Measurements from ENCODE around the gene HIPK2. TPM values are rescaled to one million over a fixed set of nuclear protein-coding genes. Genes with fewer than 3 reads are reported as not detected.

The HIPK2 gene
- total RNA-seq, 4 donors from 2014 or later: 17.9 to 35.9 (median 22.4) TPM

- Histone ChIP-seq H3K36me3 (peaks cover 0 to 99% of the 10 kb centered on the region in 2 donors), H3K9me3 (no peaks in the 10 kb centered on the region), H3K27me3 (no peaks in the 10 kb centered on the region), H3K4me3 (no peak overlapping the region), H3K4me1 (peaks cover 0 to 13% (median 0%) of the 10 kb centered on the region in 3 donors), H3K27ac (no peak overlapping the region)
- ATAC-seq: peak; percentile 45
- no peak for TF ChIP-seq POLR2A (IDR thresholded peaks at IDR 0.05)
- 58 to 65% methylated on average over 4 of the region's 5 CpGs for WGBS, 2 donors (ENCODE audit: low coverage in 1 of 2)
These were observed 182.0 kb downstream of the HIPK2 start for GRCh38 chr7:139595806-139596205.

- no peaks in the 10 kb centered on the region for H3K27me3 ChIP-seq
- peaks cover 0 to 13% (median 0%) of the 10 kb centered on the region in 3 donors for H3K4me1 ChIP-seq
- H3K27ac ChIP-seq: no peak overlapping the region
- no peak for ATAC-seq
- WGBS, 2 donors (ENCODE audit: low coverage in 1 of 2): 79 to 93% methylated on average over 4 to 6 of the region's 13 CpGs
- no peak overlapping the region for H3K4me3 ChIP-seq
- H3K36me3 ChIP-seq: peaks cover 0 to 99% of the 10 kb centered on the region in 2 donors
- no peaks in the 10 kb centered on the region for H3K9me3 ChIP-seq
- TF ChIP-seq POLR2AphosphoS5 (IDR thresholded peaks at IDR 0.05) (no peak), CTCF (IDR thresholded peaks at IDR 0.05) (no peak)
These were observed 182.8 kb downstream of the HIPK2 start for GRCh38 chr7:139594911-139595476.

DNA sequence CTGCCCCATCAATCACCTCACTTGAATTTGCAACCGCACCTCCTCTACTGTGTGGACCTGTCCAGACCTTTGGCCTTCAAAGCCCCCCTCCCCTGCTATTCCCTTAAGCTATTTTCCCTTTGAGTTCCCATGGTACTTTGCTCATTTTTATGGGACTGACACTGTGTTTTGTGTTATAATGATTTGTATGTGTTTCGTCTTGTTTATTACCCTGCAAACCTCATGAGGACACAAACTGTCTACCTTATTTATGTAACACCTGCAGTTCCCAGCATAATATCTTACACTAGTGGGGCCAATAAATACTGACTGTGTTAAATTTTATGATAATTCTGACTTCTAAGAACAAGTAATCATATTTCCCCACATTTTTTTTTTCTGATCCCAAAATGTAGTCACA is 183.7 kb downstream of the HIPK2 start:
- WGBS, 2 donors (ENCODE audit: low coverage in 1 of 2): 96 to 100% methylated on average over 1 to 2 of the region's 2 CpGs
- Histone ChIP-seq H3K36me3 (peaks cover 0 to 99% of the 10 kb centered on the region in 2 donors), H3K9me3 (no peaks in the 10 kb centered on the region), H3K27ac (no peak overlapping the region), H3K4me1 (peaks cover 0 to 12% (median 0%) of the 10 kb centered on the region in 3 donors), H3K4me3 (no peak overlapping the region), H3K27me3 (no peaks in the 10 kb centered on the region)
- ATAC-seq: no peak
- no peak for TF ChIP-seq POLR2A (IDR thresholded peaks at IDR 0.05)
- TF ChIP-seq EP300 (IDR thresholded peaks at IDR 0.05): no peak
- TF ChIP-seq POLR2AphosphoS5 (IDR thresholded peaks at IDR 0.05): no peak
- TF ChIP-seq CTCF (IDR thresholded peaks at IDR 0.05): no peak

DNA sequence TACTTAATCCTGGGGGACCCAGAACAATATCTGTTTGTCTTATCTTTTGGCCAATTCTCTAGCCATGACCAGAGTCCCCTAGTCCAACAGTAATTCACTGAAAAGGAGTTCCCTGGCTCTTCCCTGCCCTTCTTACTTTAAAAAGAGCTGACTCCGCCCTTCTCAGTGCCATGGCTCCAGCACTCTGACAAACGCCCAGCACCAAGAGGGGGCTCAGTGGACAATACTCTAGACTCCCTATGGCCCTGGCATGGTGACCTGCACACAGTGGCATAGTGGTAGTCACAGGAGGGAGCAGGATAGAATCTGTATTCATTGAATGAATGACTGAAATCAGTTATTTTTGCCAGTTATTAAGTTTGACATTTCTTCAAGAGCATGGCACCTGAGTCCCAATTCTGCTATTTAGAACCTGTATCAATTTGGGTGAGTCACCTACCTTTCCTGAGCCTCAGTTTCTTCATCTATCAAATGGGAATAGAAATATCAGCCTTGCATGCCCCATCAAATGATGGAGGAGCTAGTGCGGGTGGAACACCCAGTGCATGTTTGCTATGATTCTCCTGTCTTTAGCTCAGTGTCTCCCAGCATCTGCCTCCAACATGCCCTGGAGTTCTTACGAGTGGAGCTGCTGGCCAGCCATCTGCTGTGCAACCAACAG is 184.9 kb downstream of the HIPK2 start:
- no peak overlapping the region for H3K27ac ChIP-seq
- WGBS, 2 donors (ENCODE audit: low coverage in 1 of 2): 96 to 100% methylated on average over 3 to 4 of the region's 4 CpGs
- H3K9me3 ChIP-seq: no peaks in the 10 kb centered on the region
- peaks cover 0 to 7% (median 0%) of the 10 kb centered on the region in 3 donors for H3K4me1 ChIP-seq
- TF ChIP-seq POLR2A (IDR thresholded peaks at IDR 0.05) (no peak), EP300 (IDR thresholded peaks at IDR 0.05) (no peak), POLR2AphosphoS5 (IDR thresholded peaks at IDR 0.05) (no peak), CTCF (IDR thresholded peaks at IDR 0.05) (no peak)
- no peak for ATAC-seq
- H3K36me3 ChIP-seq: peaks cover 0 to 99% of the 10 kb centered on the region in 2 donors
- no peak overlapping the region for H3K4me3 ChIP-seq
- no peaks in the 10 kb centered on the region for H3K27me3 ChIP-seq

DNA sequence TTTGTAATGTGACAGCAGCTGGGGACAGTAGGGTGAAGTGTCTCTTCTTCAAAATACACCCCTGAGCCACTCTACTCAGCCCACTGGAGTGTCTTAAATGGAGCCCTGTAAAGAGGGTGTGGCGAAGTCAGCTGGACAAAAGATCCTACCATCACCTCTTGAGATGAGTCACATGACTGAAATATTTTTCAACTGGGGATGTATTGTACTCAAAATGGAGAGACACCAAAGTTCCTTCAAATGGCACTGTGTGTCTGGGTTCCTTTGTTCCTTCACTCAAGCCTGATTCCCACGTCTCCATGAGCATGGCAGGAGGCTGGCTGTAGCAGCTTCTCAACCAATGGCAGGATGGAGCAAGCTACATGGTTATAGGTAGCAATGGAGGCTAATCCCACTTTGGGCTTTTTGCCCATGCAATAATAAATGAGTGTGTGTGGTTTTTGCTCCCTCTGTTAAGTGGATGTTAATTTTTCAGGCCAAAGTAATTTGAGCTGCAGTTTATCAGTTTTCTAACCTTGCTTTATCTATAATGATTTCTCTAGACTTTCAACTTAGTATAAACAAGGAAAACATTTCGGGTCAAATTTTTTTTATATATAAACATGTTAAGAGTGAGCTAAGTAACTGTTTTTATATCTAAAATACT is 186.1 kb downstream of the HIPK2 start:
- Histone ChIP-seq H3K9me3 (no peaks in the 10 kb centered on the region), H3K27me3 (no peaks in the 10 kb centered on the region), H3K27ac (no peak overlapping the region), H3K4me1 (peaks cover 0 to 7% (median 0%) of the 10 kb centered on the region in 3 donors), H3K4me3 (no peak overlapping the region), H3K36me3 (peaks cover 0 to 95% of the 10 kb centered on the region in 2 donors)
- no peak for TF ChIP-seq CTCF (IDR thresholded peaks at IDR 0.05)
- no peak for TF ChIP-seq EP300 (IDR thresholded peaks at IDR 0.05)
- TF ChIP-seq POLR2AphosphoS5 (IDR thresholded peaks at IDR 0.05): no peak
- TF ChIP-seq POLR2A (IDR thresholded peaks at IDR 0.05): no peak
- 75 to 89% methylated on average over 2 to 3 of the region's 3 CpGs for WGBS, 2 donors (ENCODE audit: low coverage in 1 of 2)
- no peak for ATAC-seq
